Endothelial cell of umbilical vein (primary cell): Measurements from ENCODE around the gene HADH. TPM values are rescaled to one million over a fixed set of nuclear protein-coding genes. Genes with fewer than 3 reads are reported as not detected.

ENCODE experiments used
- BruUV-seq: library from RNA; stranded (reverse); fragments of 400-500 nt; replicated peaks from 2 replicates; lab custom pipeline; 2021; lab: Mats Ljungman, UMichigan
- CTCF ChIA-PET: fragments of 300-600, 350-600 bp; sonication (Branson Sonifier 250); formaldehyde crosslinking; loops from one replicate; lab custom pipeline; 2021; ENCODE audit warnings: antibody characterized with exemption, inconsistent platforms; lab: Charles Lee
- POLR2A ChIA-PET: fragments of 300-600, 350-600 bp; sonication (Branson Sonifier 250); formaldehyde crosslinking; loops from one replicate; lab custom pipeline; 2021; ENCODE audit warnings: antibody characterized with exemption, inconsistent platforms; lab: Charles Lee
- DNase-seq: peaks from one replicate; pipeline ENCODE4 v3.0.0-alpha.2; 2011; ENCODE audit warnings: low read depth, low spot score
- FAIRE-seq: peaks from 2 replicates; lab custom pipeline; 2011; peaks lifted over from hg19 to GRCh38; lab: Jason Lieb, UNC
- H2AFZ ChIP-seq: 2 replicates; pipeline ENCODE4 v1.6.0; 2012; ENCODE audit warnings: low read depth, low read length, control low read depth, inconsistent platforms
- H3K27ac ChIP-seq: 2 replicates; pipeline ENCODE4 v1.5.1; 2011; ENCODE audit warnings: low read depth, mild to moderate bottlenecking, control low read depth, low read length, moderate library complexity; ENCODE audit not compliant: insufficient read depth
- H3K27me3 ChIP-seq, 2 experiments: 2 replicates each; pipeline versions ENCODE4 v1.6.0 to v1.6.1; 2011; ENCODE audit warnings: low read length in 2 of 2, mixed read lengths in 1 of 2; ENCODE audit not compliant: control insufficient read depth in 2 of 2, insufficient read depth in 2 of 2
- H3K36me3 ChIP-seq, 2 experiments: 2 replicates in 1 of 2; 3 replicates in 1 of 2; pipeline ENCODE4 v1.5.1; 2011; ENCODE audit warnings: low read length in 2 of 2, mild to moderate bottlenecking in 1 of 2, moderate library complexity in 1 of 2; ENCODE audit not compliant: control insufficient read depth in 2 of 2, insufficient read depth in 2 of 2; ENCODE audit errors: extremely low read depth in 1 of 2
- H3K4me1 ChIP-seq: 3 replicates; pipeline ENCODE4 v1.5.1; 2011; ENCODE audit warnings: mild to moderate bottlenecking, low read length; ENCODE audit not compliant: control insufficient read depth, insufficient read depth; ENCODE audit errors: extremely low read depth
- H3K4me2 ChIP-seq: 2 replicates; pipeline ENCODE4 v1.6.1; 2011; ENCODE audit warnings: low read length, control low read depth, mixed read lengths; ENCODE audit not compliant: insufficient read depth
- H3K4me3 ChIP-seq, 3 experiments: fragments of 200-600 bp in 1 of 3; sonication (generic), shearing (Covaris generic) in 1 of 3; replicated peaks in 1 of 3; 2 replicates each; pipeline ENCODE4 v1.5.1; 2011 to 2016; ENCODE audit warnings: control low read depth in 3 of 3, low read length in 3 of 3, mild to moderate bottlenecking in 2 of 3, inconsistent platforms in 1 of 3, low read depth in 1 of 3, moderate library complexity in 1 of 3; ENCODE audit not compliant: insufficient read depth in 1 of 3
- H3K79me2 ChIP-seq: 2 replicates; pipeline ENCODE4 v1.6.0; 2012; ENCODE audit warnings: low read length, inconsistent platforms; ENCODE audit not compliant: control insufficient read depth, insufficient read depth
- H3K9ac ChIP-seq: replicated peaks from 2 replicates; pipeline ENCODE3; 2011; ENCODE audit warnings: low read length, control low read depth; ENCODE audit not compliant: insufficient read depth; ENCODE audit errors: extremely low read depth
- H3K9me1 ChIP-seq: replicated peaks from 3 replicates; pipeline ENCODE4 v1.6.0; 2011; ENCODE audit warnings: mild to moderate bottlenecking, low read length; ENCODE audit not compliant: control insufficient read depth, insufficient read depth; ENCODE audit errors: extremely low read depth
- H3K9me3 ChIP-seq: replicated peaks from 2 replicates; pipeline ENCODE4 v1.5.1; 2012; ENCODE audit warnings: low read length, inconsistent platforms; ENCODE audit not compliant: control insufficient read depth, insufficient read depth
- H4K20me1 ChIP-seq: replicated peaks from 2 replicates; pipeline ENCODE3; 2011; ENCODE audit warnings: mild to moderate bottlenecking, low read length; ENCODE audit not compliant: control insufficient read depth, insufficient read depth; ENCODE audit errors: extremely low read depth
- CTCF ChIP-seq, 2 donors: IDR thresholded peaks; 1 replicate in 1 of 2; 2 replicates in 1 of 2; pipeline ENCODE4 v1.5.1; 2011; ENCODE audit warnings: low read length in 2 of 2, mild to moderate bottlenecking in 2 of 2, moderate library complexity in 2 of 2, control low read depth in 1 of 2, inconsistent platforms in 1 of 2, low read depth in 1 of 2; ENCODE audit not compliant: insufficient read depth in 1 of 2; ENCODE audit errors: extremely low read depth in 1 of 2
- EZH2 ChIP-seq: IDR thresholded peaks from 2 replicates; pipeline ENCODE4 v1.6.1; 2012; ENCODE audit warnings: borderline replicate concordance, low read depth, mild to moderate bottlenecking, moderate library complexity, low read length, inconsistent platforms; ENCODE audit not compliant: severe bottlenecking
- FOS ChIP-seq: IDR thresholded peaks from 2 replicates; pipeline ENCODE4 v1.6.1; 2011; ENCODE audit warnings: mild to moderate bottlenecking, low read length, moderate library complexity, borderline replicate concordance; ENCODE audit not compliant: insufficient read depth
- GATA2 ChIP-seq: IDR thresholded peaks from 2 replicates; pipeline ENCODE4 v1.7.0; 2011; ENCODE audit warnings: low read depth, mild to moderate bottlenecking, moderate library complexity, mixed read lengths, low read length; ENCODE audit not compliant: insufficient read length, insufficient read depth
- JUN ChIP-seq: IDR thresholded peaks from 2 replicates; pipeline ENCODE4 v1.6.1; 2011; ENCODE audit warnings: borderline replicate concordance, low read depth; ENCODE audit not compliant: insufficient read length, insufficient read depth
- MAX ChIP-seq: IDR thresholded peaks from 2 replicates; pipeline ENCODE4 v1.6.1; 2011; ENCODE audit not compliant: insufficient read depth, insufficient read length
- MYC ChIP-seq: IDR thresholded peaks from one replicate; pipeline ENCODE4 v1.6.1; 2011; ENCODE audit warnings: mild to moderate bottlenecking, low read depth, low read length
- POLR2A ChIP-seq: IDR thresholded peaks from 2 replicates; pipeline ENCODE4 v1.6.1; 2012; ENCODE audit warnings: low read depth, mild to moderate bottlenecking, control low read depth, low read length
- POLR2AphosphoS5 ChIP-seq: IDR thresholded peaks from 2 replicates; pipeline ENCODE4 v1.6.1; 2012; ENCODE audit warnings: low read depth, mild to moderate bottlenecking, control low read depth, low read length, moderate library complexity; ENCODE audit not compliant: insufficient read depth
- dilution Hi-C: fragments of 300-500 bp; cut with MboI; formaldehyde crosslinking; loops from one replicate; pipeline ENCODE4 v1.15.0; 2019; ENCODE audit warnings: low sequenced_read_pairs; ENCODE audit not compliant: extremely low pct_ligation_motif_present
- intact Hi-C: fragments of 100-400 bp; cut with micrococcal nuclease; formaldehyde crosslinking; loops from one replicate; pipeline ENCODE4 v1.10.0; 2022
- polyA plus RNA-seq, 4 experiments: library from polyadenylated mRNA; depleted of rRNA in 3 of 4; stranded (reverse) in 3 of 4; unstranded in 1 of 4; fragments of >200 nt; gene quantifications; 2 replicates each; pipeline versions ENCODE4 v1.2.1 to v1.2.3, GENCODE V29; 2011 to 2012; ENCODE audit warnings: missing spikeins in 1 of 4
- total RNA-seq: library from RNA; stranded (reverse); gene quantifications from 2 replicates; pipeline ENCODE4 v1.2.3, GENCODE V29; 2021

HADH gene
- total and polyA plus RNA-seq, 2 donors (not counting 3 experiments of a cell fraction or from before 2014, with no cell fraction given) = 19.2 to 20.3 TPM

GRCh38 chr4:108044951-108045686, 55.4 kb downstream of the HADH start:
- ChIA-PET CTCF (interaction anchor here (1.4 to 2.9 kb wide), 2 partner anchors 12 to 26 kb away, joined by 5 to 15 read pairs; no protein-coding TSS in a partner anchor), POLR2A (no interaction called here)
- intact Hi-C loops (no loop called here), dilution Hi-C loops (no loop called here)
- Histone ChIP-seq H3K9me1 (no peaks in the 10 kb centered on the region), H3K27me3 (peaks cover 0 to 2% of the 10 kb centered on the region in 2 experiments), H3K9ac (no peak overlapping the region), H2AFZ (no peak overlapping the region), H3K36me3 (no peaks in the 10 kb centered on the region), H4K20me1 (no peaks in the 10 kb centered on the region), H3K4me1 (peaks cover 5% of the 10 kb centered on the region), H3K4me2 (no peak overlapping the region), H3K9me3 (no peaks in the 10 kb centered on the region), H3K79me2 (no peaks in the 10 kb centered on the region), H3K27ac (no peak overlapping the region), H3K4me3 (no peak overlapping the region)
- no TSS peak for BruUV-seq
- DNase-seq (no peak), FAIRE-seq (no peak)
- TF ChIP-seq POLR2AphosphoS5 (no peak), MAX (no peak), EZH2 (no peak), GATA2 (no peak), JUN (no peak), POLR2A (no peak)

GRCh38 chr4:108045687-108046024, 56.0 kb downstream of the HADH start:
- Histone ChIP-seq H2AFZ (no peak overlapping the region), H3K4me1 (peaks cover 5% of the 10 kb centered on the region), H3K9me1 (no peaks in the 10 kb centered on the region), H3K79me2 (no peaks in the 10 kb centered on the region), H3K4me2 (no peak overlapping the region), H3K4me3 (no peak overlapping the region), H3K27me3 (peaks cover 0 to 2% of the 10 kb centered on the region in 2 experiments), H4K20me1 (no peaks in the 10 kb centered on the region), H3K27ac (no peak overlapping the region), H3K9ac (no peak overlapping the region), H3K36me3 (no peaks in the 10 kb centered on the region), H3K9me3 (no peaks in the 10 kb centered on the region)
- CTCF ChIA-PET = interaction anchor here (1.0 to 2.9 kb wide), 2 partner anchors 27 to 527 kb away, joined by 3 to 15 read pairs; no protein-coding TSS in a partner anchor
- dilution Hi-C loops (no loop called here), intact Hi-C loops (no loop called here)
- TF ChIP-seq POLR2AphosphoS5 (no peak), JUN (no peak), FOS (no peak), MYC (no peak), POLR2A (no peak), GATA2 (no peak), EZH2 (no peak), MAX (no peak), CTCF (IDR thresholded peaks at IDR 0.05; ENCODE audit: extremely low read depth in 1 of 2, insufficient read depth in 1 of 2, low read depth in 1 of 2, low read length in 2 of 2) (no peak)
- DNase-seq (no peak), FAIRE-seq (no peak)
- POLR2A ChIA-PET = no interaction called here
- no TSS peak for BruUV-seq
